Subcutaneous abdominal adipose tissue (tissue), 5 donors: ENCODE data around the gene KRT222.

ENCODE experiments used
- H3K27ac ChIP-seq: one replicate; pipeline ENCODE4 v1.7.0; 2013; ENCODE audit warnings: low read depth, mild to moderate bottlenecking, inconsistent platforms, low read length, moderate library complexity
- H3K27me3 ChIP-seq, 5 donors: one replicate each; pipeline ENCODE4 v1.7.0; 2013; ENCODE audit warnings: low read length in 5 of 5, inconsistent platforms in 1 of 5; ENCODE audit not compliant: control insufficient read depth in 5 of 5, insufficient read depth in 4 of 5
- H3K36me3 ChIP-seq, 5 donors: one replicate each; pipeline ENCODE4 v1.7.0; 2013; ENCODE audit warnings: low read length in 5 of 5; ENCODE audit not compliant: control insufficient read depth in 5 of 5, insufficient read depth in 5 of 5
- H3K4me1 ChIP-seq, 5 donors: one replicate each; pipeline ENCODE4 v1.7.0; 2013; ENCODE audit warnings: low read length in 5 of 5, mild to moderate bottlenecking in 3 of 5, moderate library complexity in 1 of 5; ENCODE audit not compliant: control insufficient read depth in 5 of 5, insufficient read depth in 5 of 5
- H3K4me3 ChIP-seq, 5 donors: one replicate each; pipeline ENCODE4 v1.7.0; 2013; ENCODE audit warnings: low read length in 5 of 5, low read depth in 1 of 5
- H3K9ac ChIP-seq, 5 donors: one replicate each; pipeline ENCODE4 v1.7.0; 2013; ENCODE audit warnings: low read length in 5 of 5, mild to moderate bottlenecking in 4 of 5, moderate library complexity in 3 of 5
- H3K9me3 ChIP-seq, 5 donors: one replicate each; pipeline ENCODE4 v1.7.0; 2013; ENCODE audit warnings: low read length in 5 of 5; ENCODE audit not compliant: control insufficient read depth in 5 of 5
- donor health status: healthy.
- donor health status: healthy.
- donor health status: healthy.
- donor health status: healthy.
- donor health status: healthy.

Gene KRT222

GRCh38 chr17:40611840-40612474 lies 53.0 kb downstream of the KRT222 start:
- no peaks in the 10 kb centered on the region for H3K9me3 ChIP-seq
- no peaks in the 10 kb centered on the region for H3K36me3 ChIP-seq
- H3K4me3 ChIP-seq: no peak overlapping the region
- H3K27ac ChIP-seq: no peak overlapping the region
- H3K9ac ChIP-seq: no peak overlapping the region
- peaks cover 0 to 18% (median 9%) of the 10 kb centered on the region in 5 donors for H3K4me1 ChIP-seq
- peaks cover 0 to 4% (median 0%) of the 10 kb centered on the region in 5 donors for H3K27me3 ChIP-seq

DNA sequence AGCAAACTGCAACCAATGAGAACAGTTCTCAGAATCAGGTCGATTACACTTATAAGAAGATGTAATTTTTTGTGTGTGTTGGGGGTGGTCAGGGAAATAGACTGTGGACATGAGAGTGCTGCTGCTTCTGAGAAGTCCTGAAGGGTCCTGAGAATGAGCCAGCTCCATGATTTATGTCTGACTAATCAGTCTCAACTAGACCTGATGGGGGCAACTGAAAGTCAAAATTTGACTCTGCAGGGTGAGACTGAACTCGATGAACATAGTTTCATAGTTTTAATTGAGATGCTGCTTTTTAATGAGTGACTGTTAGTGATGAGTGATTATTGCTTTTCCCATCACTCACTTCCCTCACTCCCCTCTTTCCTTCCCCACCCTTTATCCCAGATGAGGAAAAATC lies 54.6 kb downstream of the KRT222 start:
- Histone ChIP-seq H3K27me3 (peaks cover 0 to 4% (median 0%) of the 10 kb centered on the region in 5 donors), H3K9me3 (no peaks in the 10 kb centered on the region), H3K9ac (no peak overlapping the region), H3K27ac (no peak overlapping the region), H3K4me3 (no peak overlapping the region), H3K36me3 (no peaks in the 10 kb centered on the region), H3K4me1 (peaks cover 0 to 11% (median 4%) of the 10 kb centered on the region in 5 donors)

- H3K27ac ChIP-seq: no peak overlapping the region
- no peaks in the 10 kb centered on the region for H3K9me3 ChIP-seq
- H3K27me3 ChIP-seq: no peaks in the 10 kb centered on the region
- H3K9ac ChIP-seq: no peak overlapping the region
- peaks cover 0 to 16% (median 12%) of the 10 kb centered on the region in 5 donors for H3K4me1 ChIP-seq
- no peak overlapping the region for H3K4me3 ChIP-seq
- no peaks in the 10 kb centered on the region for H3K36me3 ChIP-seq
Measured at GRCh38 chr17:40608061-40608581, 56.9 kb downstream of the KRT222 start.

DNA sequence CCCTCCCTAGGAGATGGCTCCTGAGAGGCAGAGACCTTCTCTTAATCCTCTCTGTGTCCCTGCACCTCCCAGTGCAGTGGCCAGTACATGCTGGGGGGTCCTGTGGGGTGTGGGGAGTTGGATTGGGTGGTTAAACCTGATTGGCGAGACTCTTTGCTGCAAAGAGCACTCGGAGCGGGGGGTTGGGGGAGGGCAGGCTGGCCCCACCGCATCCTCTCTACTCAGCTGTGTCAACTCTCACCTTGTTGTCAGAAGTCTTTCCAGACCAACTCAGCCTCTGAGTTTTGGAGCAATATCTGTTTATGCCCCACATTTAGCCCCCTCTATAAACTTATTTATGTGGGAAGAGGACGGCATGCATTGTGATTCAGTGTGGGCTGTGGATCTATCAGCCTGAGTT lies 57.3 kb downstream of the KRT222 start:
- Histone ChIP-seq H3K4me1 (peaks cover 0 to 16% (median 12%) of the 10 kb centered on the region in 5 donors), H3K9ac (no peak overlapping the region), H3K4me3 (no peak overlapping the region), H3K36me3 (no peaks in the 10 kb centered on the region), H3K27ac (no peak overlapping the region), H3K27me3 (no peaks in the 10 kb centered on the region), H3K9me3 (no peaks in the 10 kb centered on the region)

DNA sequence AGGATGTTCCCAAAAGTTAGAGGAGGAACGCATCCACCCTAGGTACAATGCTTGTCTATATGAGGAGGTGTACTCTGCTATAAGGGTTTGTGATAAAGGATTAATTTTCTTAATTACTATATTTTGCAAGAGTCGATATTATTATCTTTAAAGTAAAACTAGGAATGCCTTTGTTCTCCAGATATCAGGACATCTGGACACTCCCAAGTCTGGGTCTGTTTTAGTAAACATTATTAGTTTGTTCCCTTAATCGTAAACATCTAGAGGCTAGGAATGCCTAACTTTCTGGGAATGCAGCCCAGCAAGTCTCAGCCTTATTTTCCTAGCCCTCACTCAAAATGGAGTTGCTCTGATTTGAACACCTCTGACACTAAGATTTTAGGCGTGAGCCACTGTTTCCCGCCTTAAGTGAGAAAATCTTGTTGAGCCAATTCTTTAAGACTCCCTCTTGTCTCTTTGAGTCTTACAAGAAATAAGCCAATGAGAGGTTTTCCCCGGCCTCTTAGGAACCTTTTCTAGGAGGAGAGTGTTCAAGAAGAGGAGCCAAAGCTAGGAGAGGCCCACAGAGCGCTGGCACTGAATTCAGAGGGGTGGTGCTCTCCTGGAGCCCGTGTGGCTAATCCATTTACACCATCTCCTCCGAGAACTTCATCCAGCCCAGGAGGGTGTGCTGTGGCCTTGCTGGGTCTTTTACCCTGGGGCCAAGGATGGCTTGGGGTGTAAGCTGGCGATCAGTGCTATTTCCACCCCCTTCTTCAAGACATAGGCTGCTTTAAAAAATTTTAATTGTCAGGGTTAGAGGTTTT lies 58.2 kb downstream of the KRT222 start:
- Histone ChIP-seq H3K27ac (no peak overlapping the region), H3K36me3 (no peaks in the 10 kb centered on the region), H3K9ac (no peak overlapping the region), H3K4me1 (peaks cover 0 to 16% (median 11%) of the 10 kb centered on the region in 5 donors), H3K9me3 (no peaks in the 10 kb centered on the region), H3K27me3 (no peaks in the 10 kb centered on the region), H3K4me3 (no peak overlapping the region)

DNA sequence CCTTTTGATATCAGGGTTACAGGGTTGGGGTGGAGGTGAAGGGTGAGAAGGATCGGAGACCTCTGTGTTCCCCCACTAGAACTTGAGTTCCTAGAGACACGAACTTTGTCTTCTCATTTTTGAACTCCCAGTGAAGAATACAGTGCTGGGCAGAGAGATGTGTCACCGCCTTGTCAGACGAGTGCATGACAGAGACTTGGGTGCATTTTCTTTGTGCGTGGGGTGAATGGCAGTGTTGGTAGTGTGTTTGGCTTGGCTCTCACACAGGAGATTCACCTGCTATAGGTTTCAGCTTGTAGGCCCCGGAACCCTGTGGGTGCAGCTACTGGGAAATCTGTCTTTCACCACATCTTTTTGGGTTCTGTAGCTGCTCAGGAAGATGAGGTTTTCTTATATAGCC lies 59.7 kb downstream of the KRT222 start:
- H3K27ac ChIP-seq: no peak overlapping the region
- H3K9me3 ChIP-seq: no peaks in the 10 kb centered on the region
- no peaks in the 10 kb centered on the region for H3K27me3 ChIP-seq
- H3K9ac ChIP-seq: no peak overlapping the region
- peaks cover 0 to 19% (median 12%) of the 10 kb centered on the region in 5 donors for H3K4me1 ChIP-seq
- H3K4me3 ChIP-seq: no peak overlapping the region
- no peaks in the 10 kb centered on the region for H3K36me3 ChIP-seq
